ENCODE measurements around the gene ERN2.
"Not testable (repeated sequence)": the region's sequence is repeated elsewhere in the genome, so short reads cannot be mapped to it uniquely, and the experiment has no call there.

DNA sequence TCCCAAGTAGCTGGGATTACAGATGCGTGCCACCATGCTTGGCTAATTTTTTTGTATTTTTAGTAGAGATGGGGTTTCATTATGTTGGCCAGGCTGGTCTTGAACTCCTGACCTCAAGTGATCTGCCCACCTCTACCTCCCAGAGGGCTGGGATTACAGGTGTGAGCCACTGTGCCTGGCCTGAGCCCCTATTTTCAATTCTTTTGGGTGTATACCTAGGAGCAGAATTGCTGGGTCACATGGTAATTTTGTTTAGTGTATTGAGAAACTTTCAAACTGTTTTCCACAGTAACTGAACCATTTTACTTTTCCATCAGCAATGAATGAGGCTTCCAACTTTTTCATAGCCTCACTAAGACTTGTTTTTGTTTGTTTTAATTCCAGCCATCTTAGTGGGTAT is 38.0 kb upstream of the ERN2 start:
- not testable (repeated sequence) for TF ChIP-seq CTCF, POLR2A (IDR thresholded peaks at IDR 0.05)

Data from body of pancreas (tissue), 4 donors.